ENCODE results near the gene SLC5A3.

The SLC5A3 gene

GRCh38 chr21:34073032-34073748, at the start of gene SLC5A3, which contains the start of gene MRPS6:
TSS of gene SLC5A3 (plus strand) at chr21:34073578. CDS start at chr21:34095199, 21,621 bp downstream.
TSS of gene MRPS6 (plus strand) at chr21:34073578. CDS start at chr21:34073701, 123 bp downstream.
- peak within 1 kb of the TSS; percentile 88 for H3K4me3 ChIP-seq (replicated peaks; ENCODE audit: low read depth, low read length)
- peaks cover 2% of the 10 kb centered on the region for H3K36me3 ChIP-seq (ENCODE audit: control insufficient read depth, insufficient read depth, low read length)
- no peaks in the 10 kb centered on the region for H3K27me3 ChIP-seq (replicated peaks; ENCODE audit: control insufficient read depth, insufficient read depth, low read length)
- DNase-seq (ENCODE audit: extremely low read depth, insufficient read length), result peak; percentile 88
- TF ChIP-seq CTCF (IDR thresholded peaks at IDR 0.05; ENCODE audit: insufficient read depth, low read length, poor library complexity, severe bottlenecking), result no peak

GRCh38 chr21:34023691-34024373, 49.5 kb upstream of the SLC5A3 start:
- TF ChIP-seq CTCF (IDR thresholded peaks at IDR 0.05; ENCODE audit: insufficient read depth, low read length, poor library complexity, severe bottlenecking), result no peak
- Histone ChIP-seq H3K27me3 (replicated peaks; ENCODE audit: control insufficient read depth, insufficient read depth, low read length) (no peaks in the 10 kb centered on the region), H3K36me3 (ENCODE audit: control insufficient read depth, insufficient read depth, low read length) (no peaks in the 10 kb centered on the region), H3K4me3 (replicated peaks; ENCODE audit: low read depth, low read length) (no peak overlapping the region)
- no peak for DNase-seq (ENCODE audit: extremely low read depth, insufficient read length)

- Histone ChIP-seq H3K36me3 (ENCODE audit: control insufficient read depth, insufficient read depth, low read length) (no peaks in the 10 kb centered on the region), H3K27me3 (replicated peaks; ENCODE audit: control insufficient read depth, insufficient read depth, low read length) (no peaks in the 10 kb centered on the region), H3K4me3 (replicated peaks; ENCODE audit: low read depth, low read length) (no peak overlapping the region)
- TF ChIP-seq CTCF (IDR thresholded peaks at IDR 0.05; ENCODE audit: insufficient read depth, low read length, poor library complexity, severe bottlenecking), result no peak
- no peak for DNase-seq (ENCODE audit: extremely low read depth, insufficient read length)
Measured at GRCh38 chr21:34024374-34024693, 49.0 kb upstream of the SLC5A3 start.

GRCh38 chr21:34027721-34028461, 45.5 kb upstream of the SLC5A3 start:
- no peaks in the 10 kb centered on the region for H3K27me3 ChIP-seq (replicated peaks; ENCODE audit: control insufficient read depth, insufficient read depth, low read length)
- DNase-seq (ENCODE audit: extremely low read depth, insufficient read length), result no peak
- no peaks in the 10 kb centered on the region for H3K36me3 ChIP-seq (ENCODE audit: control insufficient read depth, insufficient read depth, low read length)
- no peak for TF ChIP-seq CTCF (IDR thresholded peaks at IDR 0.05; ENCODE audit: insufficient read depth, low read length, poor library complexity, severe bottlenecking)
- H3K4me3 ChIP-seq (replicated peaks; ENCODE audit: low read depth, low read length), result no peak overlapping the region

GRCh38 chr21:34029743-34030528, 43.4 kb upstream of the SLC5A3 start:
- H3K27me3 ChIP-seq (replicated peaks; ENCODE audit: control insufficient read depth, insufficient read depth, low read length), result no peaks in the 10 kb centered on the region
- peak; percentile 68 for DNase-seq (ENCODE audit: extremely low read depth, insufficient read length)
- H3K36me3 ChIP-seq (ENCODE audit: control insufficient read depth, insufficient read depth, low read length), result no peaks in the 10 kb centered on the region
- peak overlapping the region; percentile 28 for H3K4me3 ChIP-seq (replicated peaks; ENCODE audit: low read depth, low read length)
- no peak for TF ChIP-seq CTCF (IDR thresholded peaks at IDR 0.05; ENCODE audit: insufficient read depth, low read length, poor library complexity, severe bottlenecking)
